CMK (cell line): ENCODE measurements around the gene SST.

Experiments used
- DNase-seq: peaks from one replicate; pipeline ENCODE4 v3.0.0-alpha.2; 2010; ENCODE audit warnings: low read depth

Gene SST

GRCh38 chr3:187629711-187630110 lies 40.5 kb downstream of the SST start:
- DNase-seq, result no peak

GRCh38 chr3:187628169-187628568 lies 42.0 kb downstream of the SST start:
- no peak for DNase-seq

GRCh38 chr3:187626581-187626980 lies 43.6 kb downstream of the SST start:
- no peak for DNase-seq

- DNase-seq, result no peak
Observed at GRCh38 chr3:187624588-187624987, 45.6 kb downstream of the SST start.

GRCh38 chr3:187623285-187623814 lies 46.8 kb downstream of the SST start:
- no peak for DNase-seq

- DNase-seq, result no peak
Observed at GRCh38 chr3:187621881-187622280, 48.3 kb downstream of the SST start.

- no peak for DNase-seq
Observed at GRCh38 chr3:187619461-187619860, 50.7 kb downstream of the SST start.
